ENCODE measurements around the gene SCARB1.

SCARB1 gene

DNA sequence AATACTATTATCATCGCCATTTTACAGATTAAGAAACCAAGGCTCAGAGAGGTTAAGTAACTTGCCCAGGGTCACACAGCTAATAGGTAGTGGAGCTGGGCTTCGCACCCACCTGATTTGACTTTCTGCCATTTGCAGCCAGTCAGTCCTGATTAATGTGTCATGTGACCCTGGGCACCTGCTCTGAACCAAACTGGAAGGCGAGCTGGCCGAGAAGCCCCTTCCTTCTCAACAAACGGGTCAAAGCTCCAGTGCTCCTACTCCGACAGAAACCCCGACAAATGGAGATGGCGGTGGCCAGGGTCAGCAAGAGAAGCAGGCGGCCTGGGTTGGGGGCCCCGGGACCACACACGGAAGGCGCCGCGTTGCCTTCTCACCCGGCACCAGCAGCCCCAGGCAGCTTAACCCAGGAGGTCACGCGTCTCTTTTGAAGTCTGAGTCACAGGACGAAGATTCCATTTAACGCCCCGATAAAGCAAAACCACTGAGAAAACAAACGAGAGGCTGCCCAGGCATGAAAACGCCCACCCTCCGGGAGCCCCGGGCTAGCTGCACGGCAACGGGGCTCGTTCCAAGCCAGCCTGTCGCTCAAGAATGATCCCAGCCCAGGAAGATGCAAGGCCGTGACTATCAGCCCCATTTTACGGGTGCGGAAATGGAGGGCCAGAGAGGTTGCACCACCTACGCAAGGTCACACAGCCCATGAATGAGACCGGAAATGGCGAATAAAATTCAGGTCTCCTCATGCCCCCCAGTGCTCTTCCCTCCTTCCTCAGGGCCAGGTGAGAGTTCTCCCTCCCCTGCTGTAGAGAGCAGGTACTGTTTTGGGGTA lies 124.8 kb downstream of the SCARB1 start:
- Histone ChIP-seq H3K4me3 (no peak overlapping the region), H3K27ac (no peak overlapping the region)
- TF ChIP-seq, protein P1, sequence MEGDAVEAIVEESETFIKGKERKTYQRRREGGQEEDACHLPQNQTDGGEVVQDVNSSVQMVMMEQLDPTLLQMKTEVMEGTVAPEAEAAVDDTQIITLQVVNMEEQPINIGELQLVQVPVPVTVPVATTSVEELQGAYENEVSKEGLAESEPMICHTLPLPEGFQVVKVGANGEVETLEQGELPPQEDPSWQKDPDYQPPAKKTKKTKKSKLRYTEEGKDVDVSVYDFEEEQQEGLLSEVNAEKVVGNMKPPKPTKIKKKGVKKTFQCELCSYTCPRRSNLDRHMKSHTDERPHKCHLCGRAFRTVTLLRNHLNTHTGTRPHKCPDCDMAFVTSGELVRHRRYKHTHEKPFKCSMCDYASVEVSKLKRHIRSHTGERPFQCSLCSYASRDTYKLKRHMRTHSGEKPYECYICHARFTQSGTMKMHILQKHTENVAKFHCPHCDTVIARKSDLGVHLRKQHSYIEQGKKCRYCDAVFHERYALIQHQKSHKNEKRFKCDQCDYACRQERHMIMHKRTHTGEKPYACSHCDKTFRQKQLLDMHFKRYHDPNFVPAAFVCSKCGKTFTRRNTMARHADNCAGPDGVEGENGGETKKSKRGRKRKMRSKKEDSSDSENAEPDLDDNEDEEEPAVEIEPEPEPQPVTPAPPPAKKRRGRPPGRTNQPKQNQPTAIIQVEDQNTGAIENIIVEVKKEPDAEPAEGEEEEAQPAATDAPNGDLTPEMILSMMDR (IDR thresholded peaks at IDR 0.05): no peak
- DNase-seq (ENCODE audit: low spot score): no peak

DNA sequence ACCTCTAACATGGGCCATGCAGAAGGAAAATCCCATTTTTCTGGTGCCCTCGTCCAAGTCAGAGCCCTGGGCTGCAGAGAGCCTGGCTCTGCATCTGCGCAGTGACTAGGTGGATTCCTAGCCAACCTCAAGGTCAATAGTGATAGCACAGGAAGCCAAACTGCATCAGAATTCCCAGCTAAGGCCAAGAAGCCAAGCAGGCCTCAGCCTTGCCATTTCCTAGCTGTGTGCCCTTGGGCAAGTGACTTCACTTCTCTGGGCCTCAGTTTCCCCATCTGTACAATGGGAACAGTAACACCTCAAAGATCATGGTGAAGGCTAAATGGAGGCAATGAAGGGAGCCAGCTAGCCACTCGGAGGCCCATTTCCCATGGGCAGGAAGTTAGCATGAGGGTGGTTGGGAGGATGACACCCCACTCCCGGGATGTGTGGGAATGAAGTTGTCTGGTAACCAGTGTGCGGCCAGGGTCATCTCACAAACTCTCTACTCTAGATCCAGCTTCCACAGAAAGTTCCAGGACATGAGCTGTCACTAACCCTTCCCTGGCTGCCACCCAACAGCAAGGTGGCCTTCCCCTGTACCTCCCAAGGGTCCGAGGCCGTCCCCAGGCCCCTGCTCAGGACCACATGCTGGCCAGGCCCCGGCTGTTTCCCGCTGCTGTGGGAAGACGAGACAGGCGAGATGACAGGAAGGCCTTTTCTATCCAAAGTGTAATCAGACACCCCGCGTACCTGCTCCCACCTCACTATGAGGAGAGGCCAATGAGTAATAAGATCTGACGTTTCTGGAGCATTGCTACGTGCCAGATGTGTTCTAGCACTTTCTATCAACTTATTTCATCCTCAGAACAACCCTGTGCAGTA lies 125.7 kb downstream of the SCARB1 start:
- DNase-seq (ENCODE audit: low spot score): no peak
- TF ChIP-seq, protein P1 (IDR thresholded peaks at IDR 0.05): no peak
- no peak overlapping the region for H3K4me3 ChIP-seq
- peak overlapping the region in 1 of 2 donors; percentile 78 for H3K27ac ChIP-seq

GRCh38 chr12:124737040-124737419 lies 126.6 kb downstream of the SCARB1 start:
- DNase-seq (ENCODE audit: low spot score): no peak
- TF ChIP-seq, protein P1 (IDR thresholded peaks at IDR 0.05): no peak
- H3K27ac ChIP-seq: peak overlapping the region in 1 of 2 donors; percentile 78
- peak overlapping the region; percentile 52 for H3K4me3 ChIP-seq

GRCh38 chr12:124736115-124737039 lies 127.3 kb downstream of the SCARB1 start:
- H3K27ac ChIP-seq: peak overlapping the region in 1 of 2 donors; percentile 78
- DNase-seq (ENCODE audit: low spot score): no peak
- TF ChIP-seq, protein P1 (IDR thresholded peaks at IDR 0.05): no peak
- H3K4me3 ChIP-seq: peak overlapping the region; percentile 52

- TF ChIP-seq, protein P1 (IDR thresholded peaks at IDR 0.05): no peak
- Histone ChIP-seq H3K27ac (peak overlapping the region; percentile 2 to 74), H3K4me3 (no peak overlapping the region)
- DNase-seq (ENCODE audit: low spot score): no peak
Measured at GRCh38 chr12:124734224-124734788, 129.4 kb downstream of the SCARB1 start.

- Histone ChIP-seq H3K27ac (peak overlapping the region; percentile 53 to 89), H3K4me3 (no peak overlapping the region)
- TF ChIP-seq, protein P1 (IDR thresholded peaks at IDR 0.05): no peak
- DNase-seq (ENCODE audit: low spot score): no peak
Measured at GRCh38 chr12:124733086-124733485, 130.6 kb downstream of the SCARB1 start.
